GM21447 (cell line): ENCODE results near the gene ARMC3.
"Not testable (repeated sequence)": the region's sequence is repeated elsewhere in the genome, so short reads cannot be mapped to it uniquely, and the experiment has no call there.

Source experiments
- ATAC-seq: cut with Tn5 transposase; IDR thresholded peaks from one replicate; pipeline ENCODE4 v1.9.1; 2021; ENCODE audit not compliant: unreplicated experiment

Gene ARMC3

DNA sequence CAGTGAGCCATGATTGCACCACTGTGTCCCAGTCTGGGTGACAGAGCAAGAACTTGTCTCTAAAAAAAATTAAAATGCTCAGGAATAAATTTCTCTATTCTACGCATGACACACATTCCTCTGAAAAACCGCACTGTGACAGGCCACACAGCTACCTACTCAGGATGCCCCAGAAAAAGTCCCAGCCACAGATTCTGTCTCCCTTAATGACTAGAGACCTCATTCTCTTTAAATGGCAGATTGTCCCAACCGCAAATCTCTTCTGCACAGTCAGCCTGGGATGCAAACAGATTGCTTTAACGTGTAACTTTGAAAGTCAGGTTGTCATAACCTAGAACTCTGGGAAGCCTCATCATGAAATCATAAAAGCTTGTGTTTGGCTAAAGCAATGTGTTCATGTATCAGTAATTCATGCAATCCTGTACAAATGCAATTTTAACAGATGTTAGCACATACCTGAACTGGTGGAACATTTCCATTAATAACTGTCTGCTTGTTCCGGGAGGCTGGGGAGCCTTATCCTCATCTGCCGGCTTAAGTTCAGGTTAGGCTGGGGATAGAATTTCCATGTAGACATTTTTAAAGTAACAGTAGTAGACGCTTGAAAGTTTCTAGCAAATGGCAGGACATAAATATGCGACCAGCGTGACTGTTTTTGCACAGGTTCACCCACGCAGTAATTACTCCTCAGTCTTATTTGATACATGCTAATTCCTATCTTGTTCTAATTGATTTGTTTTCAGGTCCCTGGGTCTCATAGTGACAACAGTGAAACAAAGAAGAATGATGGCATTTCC is 141.4 kb downstream of the ARMC3 start:
- ATAC-seq = no peak

DNA sequence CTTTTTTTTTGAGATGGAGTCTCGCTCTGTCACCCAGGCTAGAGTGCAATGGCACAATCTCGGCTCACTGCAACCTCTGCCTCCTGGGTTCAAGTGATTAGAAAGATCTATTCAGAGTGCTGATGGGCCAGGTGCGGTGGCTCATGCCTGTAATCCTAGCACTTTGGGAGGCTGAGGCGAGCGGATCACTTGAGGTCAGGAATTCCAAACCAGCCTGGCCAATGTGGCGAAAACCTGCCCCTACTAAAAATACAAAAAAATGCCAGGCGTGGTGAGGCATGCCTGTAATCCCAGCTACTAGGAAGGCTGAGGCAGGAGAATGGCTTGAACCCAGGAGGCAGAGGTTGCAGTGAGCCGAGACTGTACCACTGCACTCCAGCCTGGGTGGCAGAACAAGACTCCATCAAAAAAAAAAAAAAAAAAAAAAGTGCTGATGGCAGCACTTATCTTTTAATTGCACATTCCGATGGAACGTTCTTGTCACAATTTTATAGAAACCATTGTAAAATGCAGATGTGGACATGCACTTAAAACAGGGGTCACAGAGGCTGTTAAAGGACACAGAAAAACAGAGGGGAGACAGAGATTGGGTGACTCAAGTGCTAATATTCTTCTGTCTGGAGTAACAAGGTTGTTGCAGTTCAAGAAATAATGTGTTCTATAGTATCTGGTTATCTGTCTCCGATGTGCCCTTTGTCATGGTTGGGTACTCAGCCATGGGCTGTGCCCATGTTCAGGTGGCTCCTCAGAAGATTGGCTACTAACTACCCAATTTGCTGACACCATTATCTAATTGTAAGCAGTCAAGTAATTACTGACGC is 142.4 kb downstream of the ARMC3 start:
- ATAC-seq = not testable (repeated sequence)

DNA sequence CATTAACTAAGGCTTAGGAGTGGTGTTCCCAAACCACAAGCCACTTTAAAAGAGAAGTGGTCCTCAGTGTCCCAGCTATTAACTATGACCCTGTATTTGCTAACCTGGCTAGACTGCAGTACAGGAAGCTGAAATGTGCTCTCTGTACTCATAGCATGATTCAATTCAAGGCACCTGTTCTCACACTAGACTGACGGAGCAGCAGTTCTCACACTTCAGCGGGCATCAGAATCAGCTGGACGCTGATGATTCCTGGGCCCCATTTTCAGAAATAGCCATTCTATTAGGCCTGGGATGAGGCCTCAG is 143.0 kb downstream of the ARMC3 start:
- ATAC-seq = no peak

DNA sequence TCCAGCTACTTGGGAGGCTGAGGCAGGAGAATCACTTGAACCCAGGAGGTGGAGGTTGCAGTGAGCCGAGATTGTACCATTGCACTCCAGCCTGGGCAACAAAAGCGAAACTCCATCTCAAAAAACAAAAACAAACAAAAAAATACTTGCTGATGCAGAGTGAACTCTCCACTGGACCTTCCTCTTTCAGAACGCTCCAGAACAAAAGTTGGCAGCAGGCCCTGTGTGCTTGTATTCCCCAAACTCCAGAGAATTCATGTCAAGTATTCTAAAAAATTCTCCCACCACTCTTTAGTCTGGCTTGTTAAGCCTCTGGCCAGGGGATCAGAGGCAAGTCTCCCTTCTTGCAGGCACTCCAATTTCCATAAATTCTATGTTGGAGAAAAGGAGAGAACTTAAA is 144.7 kb downstream of the ARMC3 start:
- not testable (repeated sequence) for ATAC-seq

GRCh38 chr10:23073527-23073926 is 145.7 kb downstream of the ARMC3 start:
- ATAC-seq = no peak

DNA sequence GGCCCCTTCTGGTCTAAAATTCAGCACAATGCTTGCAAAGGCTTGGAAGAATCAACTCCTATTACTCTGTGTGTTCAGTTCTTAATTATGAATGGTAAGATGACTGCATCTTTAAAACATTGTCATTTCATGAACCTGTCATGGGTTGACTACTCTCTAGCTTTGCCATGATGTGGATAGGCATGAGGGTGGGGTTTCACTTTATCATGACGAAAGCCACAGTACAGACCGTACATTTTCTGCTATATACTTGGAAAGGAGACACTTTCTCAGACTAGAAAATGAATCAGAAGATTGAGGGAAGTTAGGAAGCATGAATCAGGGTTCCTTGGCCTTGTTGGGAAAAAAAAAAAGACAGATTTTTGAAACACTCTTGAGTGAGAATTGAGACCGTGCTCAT is 147.8 kb downstream of the ARMC3 start:
- ATAC-seq = no peak

DNA sequence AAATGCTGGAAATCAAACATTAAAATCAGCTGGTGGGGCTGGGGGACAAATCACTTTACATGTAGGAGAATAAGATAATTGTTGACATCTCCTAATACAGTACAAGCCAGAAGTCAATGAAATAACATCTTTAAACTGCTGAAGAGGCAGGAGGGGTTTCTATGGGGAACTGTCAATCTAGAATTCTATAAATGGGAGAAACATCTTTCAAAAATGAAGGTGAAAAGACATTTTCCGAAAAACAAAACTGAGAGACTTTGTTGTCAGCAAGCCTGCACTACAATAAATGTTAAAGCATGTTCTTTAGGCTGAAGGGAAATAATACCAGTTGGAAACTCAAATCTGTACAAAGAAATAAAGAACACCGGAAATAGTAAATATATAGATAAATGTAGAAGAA is 150.3 kb downstream of the ARMC3 start:
- ATAC-seq = no peak

DNA sequence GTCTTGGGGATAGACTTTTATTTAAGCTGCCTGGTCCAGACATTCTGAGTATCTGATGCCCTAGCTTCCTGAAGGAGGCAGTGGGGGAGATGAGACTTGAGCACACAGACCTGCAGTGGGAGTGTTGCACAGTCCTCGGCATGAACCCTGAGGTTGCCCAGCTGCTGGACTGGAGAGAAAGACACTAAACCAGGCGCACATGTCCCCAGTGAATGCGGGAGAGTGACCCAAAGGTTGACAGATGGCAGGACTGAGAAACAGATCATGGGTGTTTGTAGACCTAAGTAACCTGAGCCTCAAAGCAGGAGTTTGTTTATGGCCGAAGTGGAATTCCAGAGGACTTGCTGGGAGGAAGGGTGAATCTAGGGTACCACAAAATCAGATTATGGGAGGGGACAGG is 151.8 kb downstream of the ARMC3 start:
- ATAC-seq = no peak

GRCh38 chr10:23080262-23080661 is 152.4 kb downstream of the ARMC3 start:
- ATAC-seq = no peak

GRCh38 chr10:23081221-23081750 is 153.4 kb downstream of the ARMC3 start:
- no peak for ATAC-seq

DNA sequence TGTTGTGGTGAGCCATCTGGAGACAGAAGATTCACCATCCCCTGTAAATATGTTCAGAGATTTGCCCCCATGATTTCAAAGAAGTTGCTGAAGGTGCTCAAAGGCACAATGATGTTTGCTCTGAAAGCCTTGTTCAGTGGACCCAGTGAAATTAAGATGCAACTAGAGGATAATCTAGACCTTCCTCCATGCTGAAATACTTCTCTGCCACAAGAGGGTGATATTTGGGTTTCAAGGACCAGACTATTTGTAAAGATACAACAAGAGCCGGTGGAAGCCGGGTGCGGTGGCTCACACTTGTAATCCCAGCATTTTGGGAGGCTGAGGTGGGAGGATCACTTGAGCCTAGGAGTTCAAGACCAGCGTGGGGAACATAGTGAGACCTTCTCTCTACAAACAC is 154.0 kb downstream of the ARMC3 start:
- no peak for ATAC-seq
